Stimulated activated CD8-positive, alpha-beta memory T cell treated with anti-CD3 and anti-CD28 coated beads, Interleukin-12 subunit alpha, Interleukin-12 subunit beta, amount 100 ng/mL, for 4 hours (primary cell): ENCODE results near the gene OLFML2A.
"Not testable (repeated sequence)": the region's sequence is repeated elsewhere in the genome, so short reads cannot be mapped to it uniquely, and the experiment has no call there.

ENCODE experiments used
- DNase-seq: peaks from one replicate; pipeline ENCODE4 v3.0.0-alpha.2; 2020; ENCODE audit warnings: low read depth

OLFML2A gene

DNA sequence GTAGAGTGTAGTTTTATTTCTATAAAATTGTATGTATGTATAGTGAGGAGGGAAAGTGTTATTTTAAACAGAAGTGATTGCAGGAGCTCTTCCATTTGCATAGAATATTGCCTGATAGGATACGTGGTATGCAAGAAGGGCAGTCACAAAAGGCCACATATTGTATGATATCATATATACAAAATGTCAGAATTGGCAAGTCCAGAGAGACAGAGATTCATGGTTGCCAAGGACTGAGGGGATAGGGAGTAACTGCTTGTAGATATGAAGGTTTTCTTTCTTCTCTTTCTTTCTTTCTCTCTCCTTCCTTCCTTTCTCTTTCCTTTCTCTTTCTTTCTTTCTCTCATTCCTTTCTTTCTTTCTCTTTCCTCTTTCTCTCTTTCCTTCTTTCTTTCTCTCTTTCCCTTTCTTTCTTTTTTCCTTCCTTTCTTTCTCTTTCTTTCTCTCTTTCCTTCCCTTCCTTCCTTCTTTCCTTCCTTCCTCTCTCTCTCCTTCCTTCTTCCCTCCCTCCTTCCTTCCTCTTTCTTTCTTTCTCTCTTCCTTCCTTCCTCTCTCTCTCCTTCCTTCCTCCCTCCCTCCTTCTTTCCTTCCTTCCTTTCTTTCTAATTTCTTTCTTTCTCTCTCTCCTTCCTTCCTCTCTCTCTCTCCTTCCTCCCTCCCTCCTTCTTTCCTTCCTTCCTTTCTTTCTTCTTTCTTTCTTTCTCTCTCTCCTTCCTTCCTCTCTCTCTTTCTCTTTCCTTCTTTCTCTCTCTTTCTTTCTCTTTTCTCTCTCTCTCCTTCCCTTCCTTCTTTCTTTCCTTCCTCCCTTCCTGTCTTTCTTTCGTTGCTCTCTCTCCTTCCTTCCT is 51.8 kb downstream of the OLFML2A start:
- no peak for DNase-seq

GRCh38 chr9:124829334-124829669 is 52.4 kb downstream of the OLFML2A start:
- no peak for DNase-seq

- DNase-seq, result no peak
Observed at GRCh38 chr9:124830593-124830992, 53.7 kb downstream of the OLFML2A start.

DNA sequence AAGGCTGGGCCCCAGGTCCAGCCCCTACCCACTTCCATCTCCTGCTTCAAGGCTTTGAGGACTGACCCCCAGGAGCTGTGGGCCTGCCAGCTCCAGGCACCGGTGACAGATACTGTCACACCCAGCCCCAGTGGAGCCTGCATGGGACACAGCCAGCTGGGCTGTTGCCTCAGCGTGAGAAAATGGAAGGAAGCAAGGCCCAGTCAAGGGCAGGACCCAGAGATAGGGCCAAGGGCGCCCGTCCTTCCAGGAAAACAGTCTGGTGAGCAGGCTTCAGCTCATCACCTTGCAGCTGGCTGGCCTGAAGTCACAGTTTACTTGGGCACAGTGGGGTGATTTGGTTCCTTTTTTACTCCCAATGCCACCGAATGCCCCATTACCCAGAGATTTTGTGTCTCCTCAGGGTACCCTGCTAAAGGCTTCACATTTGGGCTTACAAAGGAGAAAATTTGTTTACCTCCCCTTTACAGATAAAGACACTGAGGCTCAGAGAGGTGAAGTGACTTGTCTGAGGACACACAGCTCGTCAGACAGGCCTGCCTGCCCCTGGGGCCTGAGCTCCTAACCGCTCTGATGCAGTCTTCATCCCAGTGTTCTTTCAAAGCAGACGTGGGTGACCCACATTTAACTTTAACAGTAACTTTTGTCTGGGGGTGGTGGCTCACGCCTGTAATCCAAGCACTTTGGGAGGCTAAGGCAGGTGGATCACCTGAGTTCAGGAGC is 54.9 kb downstream of the OLFML2A start:
- no peak for DNase-seq

DNA sequence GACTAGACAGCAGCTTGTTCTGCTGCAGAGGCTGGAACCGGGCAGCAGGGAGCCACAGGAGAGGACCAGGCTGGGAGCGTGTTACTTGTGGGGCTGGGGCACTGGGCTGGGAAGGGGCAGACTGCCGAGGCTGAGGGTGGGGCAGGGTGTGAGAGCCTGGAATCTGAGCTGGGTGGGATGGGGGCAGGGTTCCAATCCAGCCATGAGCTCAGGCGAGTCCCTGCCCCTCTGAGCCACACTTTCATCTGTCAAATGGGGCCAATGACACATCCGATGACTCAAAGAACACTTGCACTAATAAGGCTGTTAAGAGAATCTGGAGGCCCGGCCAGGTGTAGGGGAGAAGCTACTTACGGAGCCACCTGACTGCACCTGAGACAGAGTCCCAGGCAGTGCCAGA is 57.7 kb downstream of the OLFML2A start:
- no peak for DNase-seq

GRCh38 chr9:124835026-124835557 is 58.2 kb downstream of the OLFML2A start:
- no peak for DNase-seq

DNA sequence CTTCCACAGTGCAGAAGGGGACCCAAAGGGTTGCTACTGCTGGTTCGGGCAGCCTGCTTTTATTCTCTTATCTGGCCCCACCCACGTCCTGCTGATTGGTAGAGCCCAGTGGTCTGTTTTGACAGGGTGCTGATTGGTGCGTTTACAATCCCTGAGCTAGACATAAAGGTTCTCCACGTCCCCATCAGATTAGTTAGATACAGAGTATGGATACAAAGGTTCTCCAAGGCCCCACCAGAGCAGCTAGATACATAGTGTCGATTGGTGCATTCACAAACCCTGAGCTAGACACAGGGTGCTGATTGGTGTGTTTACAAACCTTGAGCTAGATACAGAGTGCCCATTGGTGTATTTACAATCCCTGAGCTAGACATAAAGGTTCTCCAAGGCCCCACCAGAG is 61.2 kb downstream of the OLFML2A start:
- DNase-seq, result not testable (repeated sequence)

DNA sequence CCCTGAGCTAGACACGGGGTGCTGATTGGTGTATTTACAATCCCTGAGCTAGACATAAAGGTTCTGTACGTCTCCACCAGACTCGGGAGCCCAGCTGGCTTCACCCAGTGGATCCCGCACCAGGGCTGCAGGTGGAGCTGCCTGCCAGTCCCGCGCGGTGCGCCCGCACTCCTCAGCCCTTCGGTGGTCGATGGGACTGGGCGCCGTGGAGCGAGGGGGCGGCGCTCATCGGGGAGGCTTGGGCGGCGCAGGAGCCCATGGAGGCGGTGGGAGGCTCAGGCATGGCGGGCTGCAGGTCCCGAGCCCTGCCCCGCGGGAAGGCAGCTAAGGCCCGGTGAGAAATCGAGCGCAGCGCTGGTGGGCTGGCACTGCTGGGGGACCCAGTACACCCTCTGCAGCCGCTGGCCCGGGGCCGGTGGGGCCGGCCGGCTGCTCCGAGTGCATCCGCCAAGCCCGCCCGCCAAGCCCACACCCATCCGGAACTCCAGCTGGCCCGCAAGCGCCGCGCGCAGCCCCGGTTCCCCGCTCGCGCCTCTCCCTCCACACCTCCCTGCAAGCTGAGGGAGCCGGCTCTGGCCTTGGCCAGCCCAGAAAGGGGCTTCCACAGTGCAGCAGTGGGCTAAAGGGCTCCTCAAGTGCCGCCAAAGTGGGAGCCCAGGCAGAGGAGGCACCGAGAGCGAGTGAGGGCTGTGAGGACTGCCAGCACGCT is 61.8 kb downstream of the OLFML2A start:
- not testable (repeated sequence) for DNase-seq

GRCh38 chr9:124839612-124840299 is 62.8 kb downstream of the OLFML2A start:
- no peak for DNase-seq

DNA sequence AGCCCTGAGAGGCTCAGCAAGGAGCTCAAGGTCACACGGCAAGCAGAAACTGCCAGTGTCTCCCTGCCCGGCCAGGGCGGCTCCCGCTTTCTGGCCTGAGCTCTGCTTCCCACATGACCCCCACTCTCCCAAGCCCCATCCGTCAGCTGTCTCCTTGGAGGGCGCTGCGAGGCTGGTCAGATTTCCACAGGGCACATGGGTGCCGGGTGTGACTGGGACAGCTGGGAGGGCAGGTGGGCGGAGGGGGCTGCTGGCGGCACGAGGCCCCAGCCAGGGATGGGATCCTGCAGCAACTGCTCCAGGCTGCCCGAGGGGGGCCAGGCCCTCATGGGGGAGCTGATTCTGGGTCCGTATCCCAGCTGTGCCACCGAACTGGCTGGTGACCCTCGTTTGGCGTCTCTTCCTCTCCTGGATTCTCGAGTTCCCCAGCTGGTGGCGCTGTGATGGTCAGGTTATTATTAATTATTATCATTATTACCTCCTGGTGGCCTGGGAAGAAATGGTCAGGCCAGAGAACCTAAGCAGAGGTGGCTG is 63.4 kb downstream of the OLFML2A start:
- no peak for DNase-seq

GRCh38 chr9:124841075-124841821 is 64.3 kb downstream of the OLFML2A start:
- no peak for DNase-seq

GRCh38 chr9:124843456-124844034 is 66.6 kb downstream of the OLFML2A start:
- DNase-seq, result no peak

- no peak for DNase-seq
Observed at GRCh38 chr9:124844291-124844690, 67.4 kb downstream of the OLFML2A start.

- DNase-seq, result not testable (repeated sequence)
Observed at GRCh38 chr9:124846467-124846866, 69.5 kb downstream of the OLFML2A start.

DNA sequence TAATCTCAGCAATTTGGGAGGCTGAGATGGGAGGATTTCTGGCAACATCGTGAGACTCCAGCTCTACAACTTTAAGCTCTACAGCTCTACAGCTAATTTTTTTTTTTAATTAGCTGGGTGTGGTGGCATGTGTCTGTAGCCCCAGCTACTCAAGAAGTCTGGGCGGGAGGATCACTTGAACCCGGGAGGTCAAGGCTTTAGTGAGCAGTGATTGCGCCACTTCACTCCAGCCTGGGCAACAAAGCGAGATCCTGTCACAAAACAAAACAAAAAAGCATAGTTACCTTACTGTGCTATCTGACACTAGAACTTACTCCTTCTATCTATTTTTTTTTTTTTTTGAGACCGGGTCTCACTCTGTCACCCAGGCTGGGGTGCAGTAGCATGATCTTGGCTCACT is 70.0 kb downstream of the OLFML2A start:
- DNase-seq, result no peak

- DNase-seq, result no peak
Observed at GRCh38 chr9:124849801-124850200, 72.9 kb downstream of the OLFML2A start.

- no peak for DNase-seq
Observed at GRCh38 chr9:124852121-124852828, 75.3 kb downstream of the OLFML2A start.

- peak; percentile 69 for DNase-seq
Observed at GRCh38 chr9:124852829-124853531, 76.0 kb downstream of the OLFML2A start, which contains the start of gene WDR38. Gene WDR38, plus strand, starts transcription at chr9:124853460. Its CDS starts 72 bp downstream, at chr9:124853532.

DNA sequence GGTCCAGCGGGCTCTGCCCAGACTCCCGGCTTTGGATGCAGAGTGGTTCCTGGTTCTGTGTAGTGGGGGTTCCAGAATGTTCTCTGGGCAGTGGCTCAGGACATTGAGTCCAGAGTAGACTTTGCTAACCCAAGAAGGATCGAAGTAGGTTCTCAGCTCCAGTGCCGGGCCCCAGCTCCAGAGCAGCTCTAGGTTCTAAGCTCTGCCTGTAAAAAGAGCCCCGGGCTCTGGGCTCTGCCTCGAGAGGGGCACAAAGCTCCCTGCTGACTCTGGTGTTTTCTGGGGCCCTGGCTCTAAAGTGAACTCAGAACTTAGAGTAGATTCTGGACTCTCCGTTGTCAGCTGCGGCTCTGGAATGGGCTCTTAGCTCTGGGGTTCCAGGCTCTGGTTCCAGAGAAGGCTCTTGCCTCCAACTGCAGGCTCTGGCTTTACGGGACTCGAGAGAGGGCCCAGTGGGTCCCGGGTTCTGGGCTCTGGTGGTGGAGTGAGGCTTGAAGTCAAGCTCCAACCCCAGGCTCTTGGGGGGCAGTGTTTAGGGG is 76.7 kb downstream of the OLFML2A start:
- DNase-seq, result no peak
